Measurements from ENCODE around the gene CHAC1.

CHAC1 gene

GRCh38 chr15:40952901-40953712 is at the start of gene CHAC1:
Gene CHAC1 (plus strand): TSS chr15:40953471. CDS start chr15:40953584, 113 bp downstream.
- DNase-seq = peak; percentile 98

- no peak for DNase-seq
Observed at GRCh38 chr15:40904552-40905201, 48.6 kb upstream of the CHAC1 start.

GRCh38 chr15:40906091-40906990 is 46.9 kb upstream of the CHAC1 start:
- peak; percentile 78 for DNase-seq

GRCh38 chr15:40906991-40907802 is 46.1 kb upstream of the CHAC1 start:
- peak; percentile 53 for DNase-seq

GRCh38 chr15:40908095-40908494 is 45.2 kb upstream of the CHAC1 start:
- no peak for DNase-seq

- DNase-seq = no peak
Observed at GRCh38 chr15:40909662-40910630, 43.3 kb upstream of the CHAC1 start.

- no peak for DNase-seq
Observed at GRCh38 chr15:40911141-40911540, 42.1 kb upstream of the CHAC1 start.

GRCh38 chr15:40911693-40912092 is 41.6 kb upstream of the CHAC1 start:
- no peak for DNase-seq

GRCh38 chr15:40912478-40912877 is 40.8 kb upstream of the CHAC1 start:
- no peak for DNase-seq

GRCh38 chr15:40914013-40914412 is 39.3 kb upstream of the CHAC1 start:
- DNase-seq = no peak

GRCh38 chr15:40914486-40914885 is 38.8 kb upstream of the CHAC1 start:
- DNase-seq = no peak

- DNase-seq = no peak
Observed at GRCh38 chr15:40915116-40915661, 38.1 kb upstream of the CHAC1 start.

GRCh38 chr15:40915679-40916078 is 37.6 kb upstream of the CHAC1 start:
- no peak for DNase-seq

GRCh38 chr15:40917585-40917984 is 35.7 kb upstream of the CHAC1 start:
- no peak for DNase-seq

GRCh38 chr15:40918146-40918798 is 35.0 kb upstream of the CHAC1 start:
- DNase-seq = no peak

GRCh38 chr15:40918799-40919392 is 34.4 kb upstream of the CHAC1 start:
- no peak for DNase-seq

- DNase-seq = no peak
Observed at GRCh38 chr15:40921949-40922607, 31.2 kb upstream of the CHAC1 start.

- DNase-seq = no peak
Observed at GRCh38 chr15:40922608-40923005, 30.7 kb upstream of the CHAC1 start.

GRCh38 chr15:40923551-40923950 is 29.7 kb upstream of the CHAC1 start:
- no peak for DNase-seq
